Left cardiac atrium (tissue), 4 donors: Measurements from ENCODE around the gene DOCK10. TPM values are rescaled to one million over a fixed set of nuclear protein-coding genes. Genes with fewer than 3 reads are reported as not detected.

Experiments
- ATAC-seq, 2 donors: fragments of 200-7000 bp; cut with Tn5 transposase; one replicate each; pipeline ENCODE4 v1.9.1; 2020; ENCODE audit warnings: mild to moderate bottlenecking in 2 of 2, moderate library complexity in 2 of 2
- DNase-seq: peaks from one replicate; pipeline ENCODE4 v3.0.0-alpha.2; 2020
- intact Hi-C, 2 donors: fragments of 100-400 bp; cut with DNase I; formaldehyde crosslinking; loops; one replicate each; pipeline versions ENCODE4 v1.14.1 to v1.15.1; 2022 to 2023
- total RNA-seq, 2 donors: library from RNA; stranded (reverse); fragmentation: NEBNext Ultra II Directional; extraction: Animal tissue kit (Norgen Biotek cat#: 25700); gene quantifications; one replicate each; pipeline ENCODE4 v1.2.1, GENCODE V29; 2021
- donor health status: DM: no; HTN: yes; CAD: no.
- donor health status: DM: no; HTN: yes; CAD: no; lungs with severe emphysema.
- donor health status: DM: yes; HTN: yes; CAD: no.
- donor health status: Dilated cardiomyopathy.

The DOCK10 gene
- total RNA-seq, 2 donors from 2014 or later: 4.2 to 5.0 TPM

DNA sequence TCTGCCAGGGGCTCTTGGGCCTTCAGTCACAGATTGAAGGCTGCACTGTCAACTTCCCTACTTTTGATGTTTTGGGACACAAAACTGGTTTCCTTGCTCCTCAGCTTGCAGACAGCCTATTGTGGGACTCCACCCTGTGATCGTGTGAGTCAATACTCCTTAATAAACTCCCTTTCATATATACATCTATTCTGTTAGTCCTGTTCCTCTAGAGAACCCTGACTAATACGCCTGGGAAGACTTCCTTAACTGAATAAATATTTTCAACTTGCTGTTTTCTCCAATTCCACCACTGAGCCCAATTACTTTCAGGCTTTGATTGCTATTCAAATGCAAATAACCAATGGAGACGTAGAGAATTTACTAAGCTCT is 264.7 kb downstream of the DOCK10 start:
- intact Hi-C loops: loop anchor here (5.0 kb wide), 3 partner anchors 125 to 785 kb away; no protein-coding TSS in a partner anchor
- ATAC-seq: no peak
- no peak for DNase-seq

DNA sequence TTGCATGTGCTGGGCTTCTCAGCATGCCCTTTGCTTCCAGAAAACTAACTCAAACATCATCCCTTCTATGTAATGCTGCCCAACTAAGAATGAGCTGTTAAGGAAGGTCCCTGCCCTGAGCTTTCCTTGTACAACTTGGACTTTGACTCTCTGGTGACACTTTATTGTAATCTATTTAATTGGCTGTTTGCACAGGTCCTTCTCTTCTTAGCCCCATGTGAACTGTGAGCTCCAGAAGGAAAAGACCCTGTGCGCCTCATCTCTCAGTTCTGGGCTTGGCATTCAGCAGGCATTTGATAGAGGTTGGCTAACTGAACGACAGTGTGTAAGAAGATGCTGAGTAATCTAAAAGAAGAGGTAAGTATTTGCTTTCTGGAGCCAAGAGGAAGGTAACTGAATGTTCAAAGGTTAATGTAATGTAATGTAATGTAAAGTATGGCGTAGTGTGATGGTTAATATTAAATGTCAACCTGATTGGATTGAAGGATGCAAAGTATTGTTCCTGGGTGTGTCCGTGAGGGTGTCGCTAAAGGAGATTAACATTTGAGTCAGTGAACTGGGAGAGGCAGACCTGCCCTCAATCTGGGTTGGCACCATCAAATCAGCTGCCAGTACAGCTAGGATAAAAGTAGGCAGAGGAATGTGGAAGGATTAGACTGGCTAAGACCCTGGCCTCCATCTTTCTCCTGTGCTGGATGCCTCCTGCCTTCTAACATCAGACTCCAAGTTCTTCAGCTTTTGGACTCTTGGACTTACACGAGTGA is 265.3 kb downstream of the DOCK10 start:
- no peak for ATAC-seq
- no peak for DNase-seq
- intact Hi-C loops: loop anchor here (5.0 kb wide), 3 partner anchors 125 to 785 kb away; no protein-coding TSS in a partner anchor

DNA sequence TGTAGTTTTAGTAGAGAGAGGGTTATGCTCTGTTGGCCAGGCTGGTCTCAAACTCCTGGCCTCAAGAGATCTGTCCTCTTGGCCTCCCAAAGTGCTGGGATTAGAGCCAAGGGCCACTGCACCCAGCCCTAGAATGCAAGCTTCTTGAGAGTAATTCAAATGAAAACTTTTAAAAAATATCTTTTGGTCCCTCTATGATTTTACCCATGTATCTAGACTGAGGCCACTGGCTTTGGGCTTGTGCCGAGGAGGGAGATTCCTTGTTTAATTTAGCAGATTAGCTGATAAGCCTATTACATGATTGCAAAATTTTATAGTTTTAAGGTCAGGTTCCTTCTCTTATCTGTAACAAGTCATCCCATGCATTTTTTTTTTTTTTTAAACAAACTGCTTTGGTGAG is 266.6 kb downstream of the DOCK10 start:
- DNase-seq (no peak), ATAC-seq (no peak)
- intact Hi-C loops: loop anchor here (5.0 kb wide), 3 partner anchors 123 to 783 kb away; no protein-coding TSS in a partner anchor

DNA sequence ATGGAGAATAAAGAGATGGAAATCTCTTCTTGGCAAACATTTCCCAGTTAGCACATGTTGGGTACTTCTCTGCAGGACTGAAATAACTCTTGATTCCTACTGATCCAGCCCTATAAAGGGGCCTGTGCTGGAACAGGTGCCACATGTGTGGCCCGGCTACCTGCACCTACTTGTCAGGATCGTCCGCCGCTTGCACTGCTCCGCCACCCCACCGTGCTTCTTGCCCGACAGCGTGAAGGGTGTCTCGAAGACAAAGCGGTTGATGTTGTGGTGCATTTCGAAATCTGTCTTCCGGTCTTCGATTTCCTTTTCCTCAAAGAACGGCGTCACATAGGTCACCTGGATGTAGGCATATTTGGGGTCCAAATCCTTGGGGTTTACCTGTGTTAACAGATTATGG is 267.5 kb downstream of the DOCK10 start:
- intact Hi-C loops: loop anchor here (5.0 kb wide), 3 partner anchors 122 to 782 kb away; no protein-coding TSS in a partner anchor
- ATAC-seq: no peak
- no peak for DNase-seq

DNA sequence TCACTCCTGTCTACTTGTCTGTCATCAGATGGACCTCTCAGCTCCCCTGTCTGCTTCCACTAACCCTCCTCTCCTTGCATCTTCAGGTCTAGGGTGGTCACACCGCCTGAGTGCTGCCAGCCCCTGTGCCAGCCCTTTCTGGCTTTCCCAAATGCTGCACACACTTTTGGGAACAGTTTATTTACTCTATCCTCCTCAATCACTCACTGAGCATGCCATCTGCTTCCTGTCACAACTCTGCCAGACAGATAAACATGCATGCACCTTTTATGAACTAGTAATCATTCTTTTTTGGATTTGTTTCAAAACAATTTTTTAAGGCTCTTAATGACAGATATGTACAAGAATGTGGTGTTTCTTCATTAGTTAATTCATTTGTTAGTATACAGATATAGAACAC is 269.8 kb downstream of the DOCK10 start:
- ATAC-seq: no peak
- intact Hi-C loops: no loop called here
- DNase-seq: no peak

DNA sequence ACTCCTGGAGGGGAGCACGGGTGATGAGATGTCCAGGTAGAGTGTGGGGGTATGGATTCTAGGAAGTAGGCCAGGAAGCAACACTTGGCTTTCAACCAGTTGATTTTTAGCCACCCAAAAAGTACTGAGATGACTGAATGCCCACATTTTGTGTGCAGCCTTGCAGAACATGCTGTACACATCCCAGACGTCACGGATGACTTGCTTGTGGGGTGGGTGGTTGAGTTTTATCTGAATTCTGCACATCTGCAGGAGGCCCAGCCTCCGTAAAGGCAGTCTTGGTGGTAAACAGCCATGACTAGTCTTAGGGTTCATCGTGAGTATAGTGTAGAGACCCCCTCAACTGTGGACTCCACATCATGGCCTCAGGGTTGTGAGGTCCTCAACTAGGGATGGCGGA is 272.8 kb downstream of the DOCK10 start:
- intact Hi-C loops: no loop called here
- DNase-seq (no peak), ATAC-seq (no peak)

DNA sequence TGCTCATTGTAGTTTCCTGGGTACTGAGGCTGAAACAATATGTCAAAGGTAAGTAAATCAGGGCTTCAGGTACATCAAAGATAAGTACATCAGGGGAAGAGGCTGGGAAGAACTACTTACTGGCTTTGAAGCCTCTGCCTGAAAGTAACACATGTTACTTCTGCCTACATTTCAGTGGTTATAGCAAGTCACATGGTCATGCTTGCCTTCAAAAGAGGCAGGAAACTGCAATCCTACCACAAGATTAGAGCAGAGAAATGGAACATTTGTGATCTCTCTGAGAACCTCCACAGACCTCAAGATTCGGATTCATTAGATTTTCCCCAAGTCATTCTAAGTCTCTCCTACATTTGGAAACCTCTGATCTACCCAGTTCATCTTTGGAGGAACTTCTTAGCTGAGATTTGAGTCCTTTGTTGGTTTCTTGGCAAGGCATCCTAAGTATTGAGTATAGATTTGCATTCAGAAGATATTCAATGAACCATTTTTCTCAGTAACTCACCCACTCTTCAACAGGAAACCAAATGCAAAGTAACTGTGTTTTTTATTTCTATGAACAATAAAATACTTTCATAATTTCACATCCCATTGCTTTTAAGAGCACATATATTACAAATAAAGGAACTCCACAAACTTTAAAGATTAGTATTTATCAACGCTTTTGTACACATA is 277.6 kb downstream of the DOCK10 start:
- intact Hi-C loops: no loop called here
- DNase-seq (no peak), ATAC-seq (no peak)

DNA sequence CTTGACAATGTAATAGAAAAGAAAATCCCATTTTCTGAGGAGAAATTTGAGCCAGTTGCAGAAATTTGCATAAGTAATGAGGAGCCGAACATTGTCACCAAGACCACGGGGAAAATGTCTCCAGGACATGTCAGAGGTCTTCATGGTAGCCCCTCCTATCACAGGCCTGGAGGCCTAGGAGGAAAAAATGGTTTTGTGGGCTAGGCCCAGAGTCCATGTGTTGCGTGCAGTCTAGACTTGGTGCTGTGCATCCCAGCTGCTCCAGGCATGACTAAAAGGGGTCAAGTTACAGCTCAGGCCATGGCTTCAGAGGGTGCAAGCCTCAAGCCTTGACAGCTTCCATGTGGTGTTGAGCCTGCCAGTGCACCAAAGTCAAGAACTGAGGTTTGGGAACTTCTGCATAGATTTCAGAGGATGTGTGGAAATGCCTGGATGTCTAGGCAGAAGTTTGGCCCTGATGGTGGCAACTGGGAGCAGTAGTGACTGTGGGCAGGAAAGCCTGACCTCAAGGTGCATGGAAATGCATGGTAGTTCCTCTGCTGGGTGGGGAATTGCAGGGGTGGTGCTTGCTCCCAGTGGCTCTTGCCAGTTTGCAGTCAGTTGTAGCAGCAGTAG is 284.2 kb downstream of the DOCK10 start:
- intact Hi-C loops: no loop called here
- DNase-seq (no peak), ATAC-seq (no peak)

DNA sequence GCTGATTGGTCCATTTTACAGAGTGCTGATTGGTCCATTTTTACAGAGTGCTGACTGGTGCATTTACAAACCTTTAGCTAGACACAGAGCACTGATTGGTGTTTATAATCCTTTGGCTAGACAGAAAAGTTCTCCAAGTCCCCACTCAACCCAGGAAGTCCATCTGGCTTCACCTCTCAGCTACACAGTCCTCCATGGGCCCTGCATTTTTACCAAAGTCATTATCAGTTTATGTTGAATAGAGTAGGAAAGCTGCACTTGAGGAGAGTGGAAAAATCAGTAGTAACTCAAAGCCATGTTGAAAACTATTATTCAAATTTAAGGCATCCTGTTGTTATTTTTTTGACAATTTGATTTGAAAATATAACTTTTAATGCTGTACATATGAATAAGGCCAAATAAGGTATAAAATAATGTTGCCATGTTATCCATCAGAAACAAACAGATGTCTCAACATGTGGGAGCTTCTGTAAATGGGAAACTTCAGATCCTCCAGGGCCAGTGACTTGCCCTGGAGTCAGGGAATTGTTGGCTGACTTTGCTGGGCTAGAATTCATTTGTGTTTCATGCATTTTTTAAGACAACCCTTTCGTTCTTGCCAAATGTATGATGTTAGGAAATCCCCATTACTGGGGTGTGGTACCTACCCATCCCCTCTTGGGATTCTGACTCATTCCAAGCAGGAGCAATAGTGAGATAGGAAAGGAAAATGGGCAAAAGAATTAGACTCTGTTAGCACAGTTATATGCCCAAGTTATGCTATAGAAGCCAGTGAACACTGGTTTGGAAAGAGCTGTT is 288.3 kb downstream of the DOCK10 start:
- no peak for DNase-seq
- peak; percentile 44 to 84 for ATAC-seq

DNA sequence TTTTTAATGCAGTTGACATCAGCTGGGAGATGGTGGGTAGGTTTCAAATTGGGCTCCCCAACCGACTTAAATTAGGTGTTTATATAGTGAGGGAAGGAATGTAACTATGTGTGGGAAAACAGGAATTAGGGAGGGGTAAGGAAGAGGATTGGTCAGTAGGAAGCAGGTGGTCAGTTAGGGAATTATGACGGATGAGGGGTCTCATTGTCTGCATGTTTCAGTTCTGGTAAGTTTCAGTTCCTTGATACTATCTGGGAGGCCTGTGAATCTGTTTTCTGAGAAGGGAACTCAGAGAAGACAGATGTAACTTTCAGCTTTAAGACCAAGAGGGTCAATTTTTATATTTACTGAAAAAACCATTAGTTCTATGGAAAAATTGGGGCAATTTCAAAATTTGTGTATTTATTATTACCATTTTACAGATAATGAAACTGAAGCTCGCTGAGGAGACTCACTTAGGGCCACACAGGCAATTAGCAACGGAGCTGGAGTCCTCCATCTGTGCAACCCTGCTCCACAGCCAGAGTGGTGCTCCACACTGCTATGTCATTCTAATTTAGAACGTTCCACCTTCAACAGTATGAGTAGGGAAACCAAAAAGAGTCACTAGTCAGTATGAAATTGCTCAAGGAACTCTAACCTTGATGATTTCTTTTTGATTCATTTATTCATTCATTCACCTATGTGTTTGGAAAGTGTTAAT is 290.1 kb downstream of the DOCK10 start:
- ATAC-seq: no peak
- intact Hi-C loops: no loop called here
- no peak for DNase-seq

More for the DNA sequence above, 288.3 kb downstream of the DOCK10 start:
- intact Hi-C loops: no loop called here

DNA sequence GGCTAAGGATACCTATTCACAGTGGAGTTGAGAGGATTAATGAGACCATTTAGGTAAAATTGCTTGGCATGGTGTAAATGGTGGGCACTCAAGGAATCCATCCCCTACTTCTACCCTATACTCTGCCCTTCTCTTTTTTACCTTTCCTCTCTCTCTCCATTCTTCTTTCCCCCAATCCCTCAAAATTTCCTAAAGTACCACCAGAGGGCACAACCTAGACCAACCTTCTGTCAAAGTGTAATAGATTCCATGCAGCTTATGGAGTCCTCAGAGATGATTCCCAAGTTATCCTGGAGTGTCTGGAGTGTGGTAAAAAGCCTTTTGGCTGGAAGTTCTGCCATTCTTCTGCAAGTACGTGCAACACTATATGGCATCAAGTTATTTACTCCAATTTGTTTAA is 293.1 kb downstream of the DOCK10 start:
- no peak for ATAC-seq
- intact Hi-C loops: no loop called here
- no peak for DNase-seq

DNA sequence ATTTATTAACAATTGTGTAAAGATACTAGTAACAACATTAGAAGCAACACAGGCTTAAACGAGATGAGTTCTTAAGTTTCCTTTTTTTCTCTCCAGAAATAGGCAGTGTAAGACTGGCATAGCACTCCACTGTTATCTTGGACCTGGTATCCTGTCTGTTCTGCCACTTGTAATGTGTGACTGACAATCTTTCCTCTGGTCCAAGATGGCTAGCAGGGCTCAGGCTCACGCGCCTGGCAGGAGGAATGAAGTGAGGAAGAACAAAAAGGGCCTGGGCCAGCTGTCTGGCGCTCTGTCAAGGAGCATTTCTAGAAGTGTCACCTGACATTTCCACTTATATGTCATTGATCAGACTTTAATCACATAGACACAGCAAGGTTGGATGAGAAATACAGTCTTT is 294.5 kb downstream of the DOCK10 start:
- intact Hi-C loops: no loop called here
- ATAC-seq (peak; percentile 61 to 72), DNase-seq (no peak)

DNA sequence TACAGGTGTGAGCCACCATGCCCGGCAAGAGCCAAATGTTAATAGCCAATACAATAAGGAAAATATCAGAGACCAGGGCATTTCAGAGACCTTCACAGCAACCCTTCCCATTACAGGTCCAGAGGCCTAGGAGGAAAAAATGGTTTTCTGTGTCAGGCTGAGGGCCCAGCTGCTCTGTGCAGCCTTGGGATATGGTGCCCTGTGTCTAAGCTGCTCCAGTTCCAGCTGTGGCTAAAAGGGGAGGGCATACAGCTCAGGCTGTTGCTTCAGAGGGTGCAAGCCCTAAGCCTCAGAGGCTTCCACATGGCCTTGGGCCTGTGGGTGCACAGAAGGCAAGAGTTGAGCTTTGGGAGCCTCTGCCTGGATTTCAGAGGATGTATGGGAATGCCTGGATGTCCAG is 306.0 kb downstream of the DOCK10 start:
- no peak for ATAC-seq
- intact Hi-C loops: no loop called here

DNA sequence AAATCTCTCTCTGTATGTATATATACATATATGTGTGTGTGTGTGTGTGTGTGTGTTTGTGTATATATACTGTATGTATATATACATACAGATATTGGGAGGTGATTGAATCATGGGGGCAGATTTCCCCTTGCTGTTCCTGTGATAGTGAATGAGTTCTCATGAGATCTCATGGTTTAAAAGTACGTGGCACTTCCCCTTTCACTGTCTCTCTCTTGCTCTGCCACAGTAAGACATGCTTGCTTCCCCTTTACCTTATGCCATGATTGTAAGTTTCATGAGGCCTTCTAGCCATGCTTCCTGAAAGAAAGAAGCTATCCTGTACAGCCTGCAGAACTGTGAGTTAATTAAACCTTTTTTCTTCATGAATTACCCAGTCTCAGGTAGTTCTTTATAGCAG is 307.3 kb downstream of the DOCK10 start:
- intact Hi-C loops: no loop called here
- DNase-seq (no peak), ATAC-seq (no peak)

More for the DNA sequence above, 306.0 kb downstream of the DOCK10 start:
- DNase-seq: no peak

DNA sequence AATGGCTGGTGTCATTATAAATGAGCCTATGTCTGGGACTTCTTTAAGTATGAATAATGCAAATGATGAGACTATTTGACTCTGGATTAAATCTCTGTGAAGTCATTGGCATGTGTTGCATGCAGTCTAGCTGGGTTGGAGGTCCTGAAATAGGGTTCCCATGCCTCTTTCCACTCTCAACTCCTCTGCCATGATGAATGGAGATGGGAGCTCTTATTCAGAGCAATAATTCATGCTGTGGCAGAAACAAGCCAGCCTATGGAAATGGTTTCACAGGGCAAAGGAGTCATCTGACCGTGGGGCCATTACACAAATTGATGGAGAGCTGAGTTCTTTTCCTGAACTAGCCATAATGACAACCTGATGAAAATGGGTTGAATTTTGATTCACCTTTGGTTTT is 310.6 kb downstream of the DOCK10 start:
- intact Hi-C loops: no loop called here

DNA sequence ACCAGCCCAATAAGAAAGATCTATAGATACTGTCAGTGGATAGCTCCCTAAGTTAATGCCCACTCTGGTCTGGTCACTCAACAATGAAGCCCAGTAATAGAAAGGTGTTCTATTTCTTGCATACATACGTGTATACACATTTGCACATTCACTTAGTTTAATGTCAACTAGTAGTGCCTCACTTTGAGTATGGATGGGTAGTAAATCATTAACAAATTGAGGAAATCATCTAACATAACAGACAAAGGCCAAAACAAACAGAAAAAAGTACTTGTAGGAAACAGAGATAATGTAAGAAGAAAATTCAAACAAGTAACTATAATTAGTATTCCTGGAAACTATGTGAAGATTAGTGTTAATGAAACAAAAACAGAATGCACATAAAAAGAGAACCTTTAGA is 312.8 kb downstream of the DOCK10 start:
- intact Hi-C loops: no loop called here
- no peak for DNase-seq
- ATAC-seq: no peak

More for the DNA sequence above, 310.6 kb downstream of the DOCK10 start:
- DNase-seq (no peak), ATAC-seq (no peak)

DNA sequence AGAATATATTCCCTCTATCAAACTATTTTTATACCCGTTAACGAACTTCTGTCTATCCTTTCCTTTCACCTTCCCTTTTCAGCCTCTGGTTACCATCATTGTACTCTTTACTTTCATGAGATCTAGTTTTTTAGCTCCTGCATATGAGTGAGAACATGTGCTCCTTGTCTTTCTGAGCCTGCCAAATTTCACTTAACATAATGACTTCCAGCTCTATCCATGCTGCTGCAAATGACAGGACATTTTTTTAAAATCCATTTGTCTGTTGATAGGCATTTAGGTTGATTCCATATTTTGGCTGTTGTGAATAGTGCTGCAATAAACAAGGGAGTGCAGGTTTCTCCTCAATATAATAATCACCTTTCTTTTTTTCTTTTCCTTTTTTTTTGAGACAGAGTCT is 317.9 kb downstream of the DOCK10 start:
- intact Hi-C loops: no loop called here
- ATAC-seq: no peak
- no peak for DNase-seq

DNA sequence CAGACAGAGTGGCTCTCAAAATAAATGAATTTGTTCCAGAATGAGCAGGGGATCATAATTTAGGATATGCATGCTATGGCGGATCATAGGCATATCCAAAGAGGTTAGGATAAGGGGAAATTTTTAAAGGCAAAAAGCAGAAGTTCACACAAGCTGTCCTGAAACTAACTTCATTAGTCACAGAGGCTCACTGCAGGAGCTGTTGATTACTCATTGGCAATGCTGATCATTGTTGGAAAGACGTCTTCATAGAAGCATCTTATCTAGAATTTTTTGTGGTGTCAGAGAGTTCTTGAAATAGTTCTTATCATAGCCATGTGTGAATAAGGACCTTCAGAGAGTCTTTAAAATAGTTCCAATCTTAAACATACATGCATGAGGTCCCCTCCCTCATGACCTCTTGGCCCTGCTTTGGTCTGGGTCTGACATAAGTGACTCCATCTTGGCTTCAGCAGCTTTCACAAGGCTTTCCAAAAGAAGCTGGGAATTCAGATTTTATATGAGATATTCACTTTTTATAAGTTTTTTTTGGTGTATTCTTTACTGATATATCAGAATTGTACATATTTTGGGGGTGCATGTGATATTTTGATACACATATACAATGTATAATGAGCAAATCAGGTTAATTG is 318.6 kb downstream of the DOCK10 start:
- no peak for ATAC-seq
- intact Hi-C loops: no loop called here
- no peak for DNase-seq
